ENCODE results near the gene LMF1.

The LMF1 gene

GRCh38 chr16:882256-882655 is 88.5 kb downstream of the LMF1 start:
- Mint-ChIP-seq H3K4me1 (peaks cover 6% of the 10 kb centered on the region), H3K9me3 (peaks cover 3% of the 10 kb centered on the region), H3K27ac (no peak overlapping the region), H3K27me3 (ENCODE audit: low read depth) (peaks cover 4% of the 10 kb centered on the region), H3K36me3 (ENCODE audit: low read depth) (peaks cover 20% of the 10 kb centered on the region), H3K4me3 (no peak overlapping the region)
- TF ChIP-seq, protein P1, sequence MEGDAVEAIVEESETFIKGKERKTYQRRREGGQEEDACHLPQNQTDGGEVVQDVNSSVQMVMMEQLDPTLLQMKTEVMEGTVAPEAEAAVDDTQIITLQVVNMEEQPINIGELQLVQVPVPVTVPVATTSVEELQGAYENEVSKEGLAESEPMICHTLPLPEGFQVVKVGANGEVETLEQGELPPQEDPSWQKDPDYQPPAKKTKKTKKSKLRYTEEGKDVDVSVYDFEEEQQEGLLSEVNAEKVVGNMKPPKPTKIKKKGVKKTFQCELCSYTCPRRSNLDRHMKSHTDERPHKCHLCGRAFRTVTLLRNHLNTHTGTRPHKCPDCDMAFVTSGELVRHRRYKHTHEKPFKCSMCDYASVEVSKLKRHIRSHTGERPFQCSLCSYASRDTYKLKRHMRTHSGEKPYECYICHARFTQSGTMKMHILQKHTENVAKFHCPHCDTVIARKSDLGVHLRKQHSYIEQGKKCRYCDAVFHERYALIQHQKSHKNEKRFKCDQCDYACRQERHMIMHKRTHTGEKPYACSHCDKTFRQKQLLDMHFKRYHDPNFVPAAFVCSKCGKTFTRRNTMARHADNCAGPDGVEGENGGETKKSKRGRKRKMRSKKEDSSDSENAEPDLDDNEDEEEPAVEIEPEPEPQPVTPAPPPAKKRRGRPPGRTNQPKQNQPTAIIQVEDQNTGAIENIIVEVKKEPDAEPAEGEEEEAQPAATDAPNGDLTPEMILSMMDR (IDR thresholded peaks at IDR 0.05; ENCODE audit: unreplicated experiment in 3 of 3) = no peak

- TF ChIP-seq, protein P1 (IDR thresholded peaks at IDR 0.05; ENCODE audit: unreplicated experiment in 3 of 3) = no peak
- Mint-ChIP-seq H3K27me3 (ENCODE audit: low read depth) (peaks cover 9% of the 10 kb centered on the region), H3K4me3 (no peak overlapping the region), H3K4me1 (no peaks in the 10 kb centered on the region), H3K9me3 (peaks cover 3% of the 10 kb centered on the region), H3K36me3 (ENCODE audit: low read depth) (peaks cover 20% of the 10 kb centered on the region), H3K27ac (no peak overlapping the region)
Observed at GRCh38 chr16:881219-882097, 89.3 kb downstream of the LMF1 start.

DNA sequence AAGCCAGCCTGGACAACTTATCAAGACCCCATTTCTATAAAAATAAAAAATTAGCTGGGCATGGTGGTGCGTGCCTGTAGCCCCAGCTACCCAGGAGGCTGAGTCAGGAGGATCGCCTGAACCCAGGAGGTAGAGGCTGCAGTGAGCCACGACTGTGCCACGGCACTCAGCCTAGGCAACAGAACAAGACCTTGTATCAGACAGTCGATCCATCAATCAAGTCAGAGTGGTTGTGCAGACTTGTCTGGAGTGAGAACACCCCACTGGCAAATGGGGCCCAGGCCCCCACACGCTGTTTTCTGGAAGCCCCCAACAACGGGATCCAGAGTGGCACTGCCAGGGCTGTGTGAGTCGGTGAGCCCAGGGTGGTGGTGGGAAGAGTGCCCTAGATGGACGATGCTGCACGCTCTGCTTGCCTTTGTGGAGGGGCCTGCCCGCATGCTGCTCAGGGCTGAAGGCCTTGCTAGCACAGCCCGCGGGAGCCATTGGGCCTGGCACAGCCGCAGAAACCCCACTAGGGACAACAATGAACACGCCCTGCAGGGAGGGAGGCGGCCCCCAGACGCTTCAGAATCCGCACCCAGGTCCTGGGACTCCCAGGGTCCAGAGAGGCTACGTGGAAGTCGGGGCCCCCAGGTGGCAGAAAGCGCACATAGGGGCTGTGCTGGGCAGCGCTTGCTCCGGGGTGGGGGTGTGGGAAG is 90.2 kb downstream of the LMF1 start:
- Mint-ChIP-seq H3K36me3 (ENCODE audit: low read depth) (peaks cover 20% of the 10 kb centered on the region), H3K27me3 (ENCODE audit: low read depth) (peaks cover 12% of the 10 kb centered on the region), H3K4me1 (no peaks in the 10 kb centered on the region), H3K9me3 (peaks cover 3% of the 10 kb centered on the region), H3K27ac (no peak overlapping the region), H3K4me3 (no peak overlapping the region)
- TF ChIP-seq, protein P1 (IDR thresholded peaks at IDR 0.05; ENCODE audit: unreplicated experiment in 3 of 3) = no peak

DNA sequence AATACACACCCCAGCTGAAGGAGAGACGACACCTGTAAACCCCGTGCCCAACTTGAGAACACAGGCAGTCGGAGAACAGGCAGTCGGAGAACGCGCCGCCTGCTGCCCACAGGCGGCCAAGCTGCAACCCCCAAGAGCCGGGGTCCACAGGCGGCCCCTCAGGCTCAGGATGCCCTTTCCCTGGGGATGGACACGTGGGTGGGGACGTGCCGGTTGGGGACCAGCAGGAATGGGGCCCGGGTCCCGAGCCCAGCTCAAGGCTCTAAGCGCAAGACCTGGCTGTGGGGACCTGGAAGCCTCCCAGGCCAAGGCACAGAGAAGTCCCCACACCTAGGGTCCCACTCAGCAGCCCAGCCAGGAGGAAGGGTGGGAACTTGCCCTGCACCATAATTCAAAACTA is 90.8 kb downstream of the LMF1 start:
- Mint-ChIP-seq H3K27me3 (ENCODE audit: low read depth) (peaks cover 14% of the 10 kb centered on the region), H3K27ac (no peak overlapping the region), H3K4me3 (no peak overlapping the region), H3K36me3 (ENCODE audit: low read depth) (peaks cover 20% of the 10 kb centered on the region), H3K4me1 (no peaks in the 10 kb centered on the region), H3K9me3 (peaks cover 3% of the 10 kb centered on the region)
- TF ChIP-seq, protein P1 (IDR thresholded peaks at IDR 0.05; ENCODE audit: unreplicated experiment in 3 of 3) = no peak

GRCh38 chr16:879461-879861 is 91.3 kb downstream of the LMF1 start:
- H3K4me3 Mint-ChIP-seq = no peak overlapping the region
- peaks cover 20% of the 10 kb centered on the region for H3K36me3 Mint-ChIP-seq (ENCODE audit: low read depth)
- H3K27me3 Mint-ChIP-seq (ENCODE audit: low read depth) = peaks cover 14% of the 10 kb centered on the region
- H3K9me3 Mint-ChIP-seq = peaks cover 3% of the 10 kb centered on the region
- no peak overlapping the region for H3K27ac Mint-ChIP-seq
- TF ChIP-seq, protein P1 (IDR thresholded peaks at IDR 0.05; ENCODE audit: unreplicated experiment in 3 of 3) = no peak
- no peaks in the 10 kb centered on the region for H3K4me1 Mint-ChIP-seq
